Liver (tissue), 9 donors: ENCODE data around the gene SCGB3A2. TPM values are rescaled to one million over a fixed set of nuclear protein-coding genes. Genes with fewer than 3 reads are reported as not detected.

ENCODE experiments used
- DNase-seq: peaks from one replicate; pipeline ENCODE4 v3.0.0-alpha.2; 2017; ENCODE audit warnings: low spot score
- H3K27ac ChIP-seq, 2 donors: one replicate each; pipeline ENCODE4 v1.7.0; 2013; ENCODE audit warnings: inconsistent platforms in 2 of 2, low read length in 2 of 2, control low read depth in 1 of 2, low read depth in 1 of 2, mild to moderate bottlenecking in 1 of 2
- H3K27me3 ChIP-seq, 4 donors: one replicate each; pipeline versions ENCODE4 v1.6.1 to v1.7.0; 2013; ENCODE audit warnings: low read length in 3 of 4, inconsistent platforms in 1 of 4, mild to moderate bottlenecking in 1 of 4, moderate library complexity in 1 of 4; ENCODE audit not compliant: control insufficient read depth in 4 of 4, insufficient read depth in 4 of 4
- H3K36me3 ChIP-seq, 4 donors: one replicate each; pipeline versions ENCODE4 v1.6.1 to v1.7.0; 2013; ENCODE audit warnings: low read length in 3 of 4, mild to moderate bottlenecking in 3 of 4, low read depth in 1 of 4, moderate library complexity in 1 of 4; ENCODE audit not compliant: control insufficient read depth in 4 of 4, insufficient read depth in 3 of 4
- H3K4me1 ChIP-seq, 4 donors: one replicate each; pipeline versions ENCODE4 v1.6.1 to v1.7.0; 2013; ENCODE audit warnings: low read length in 3 of 4, mild to moderate bottlenecking in 3 of 4, moderate library complexity in 1 of 4; ENCODE audit not compliant: control insufficient read depth in 4 of 4, insufficient read depth in 4 of 4
- H3K4me3 ChIP-seq, 3 donors: one replicate each; pipeline versions ENCODE4 v1.6.1 to v1.7.0; 2013; ENCODE audit warnings: low read length in 3 of 3, control low read depth in 1 of 3, low read depth in 1 of 3, mild to moderate bottlenecking in 1 of 3
- H3K9ac ChIP-seq, 2 donors: one replicate each; pipeline ENCODE4 v1.7.0; 2013; ENCODE audit warnings: low read length in 2 of 2, mild to moderate bottlenecking in 2 of 2, moderate library complexity in 2 of 2, control low read depth in 1 of 2, low read depth in 1 of 2
- H3K9me3 ChIP-seq, 4 donors: one replicate each; pipeline versions ENCODE4 v1.6.1 to v1.7.0; 2013; ENCODE audit warnings: low read length in 3 of 4; ENCODE audit not compliant: control insufficient read depth in 4 of 4
- EGR1 ChIP-seq, 2 donors: IDR thresholded peaks; 2 replicates each; pipeline ENCODE4 v1.6.1; 2016 to 2018; ENCODE audit warnings: antibody characterized with exemption in 2 of 2, low read depth in 2 of 2
- FOXA1 ChIP-seq: IDR thresholded peaks from 2 replicates; pipeline ENCODE4 v1.6.1; 2016; ENCODE audit warnings: antibody characterized with exemption
- FOXA2 ChIP-seq: IDR thresholded peaks from 2 replicates; pipeline ENCODE4 v1.6.1; 2016; ENCODE audit warnings: antibody characterized with exemption
- HNF4A ChIP-seq, 2 donors: conservative IDR thresholded peaks; 2 replicates each; pipeline ENCODE4 v1.6.1; 2016; ENCODE audit warnings: antibody characterized with exemption in 2 of 2, mild to moderate bottlenecking in 2 of 2
- NR2F2 ChIP-seq: IDR thresholded peaks from 2 replicates; pipeline ENCODE4 v1.6.1; 2016; ENCODE audit warnings: antibody characterized with exemption
- RAD21 ChIP-seq, 2 donors: IDR thresholded peaks; 2 replicates each; pipeline ENCODE4 v1.6.1; 2016; ENCODE audit warnings: antibody characterized with exemption in 2 of 2, mild to moderate bottlenecking in 2 of 2
- RXRA ChIP-seq, 2 donors: IDR thresholded peaks; 2 replicates each; pipeline ENCODE4 v1.6.1; 2017 to 2018; ENCODE audit warnings: antibody characterized with exemption in 2 of 2, mild to moderate bottlenecking in 1 of 2
- TAF1 ChIP-seq: conservative IDR thresholded peaks from 2 replicates; pipeline ENCODE4 v1.6.1; 2016; ENCODE audit warnings: antibody characterized with exemption, mild to moderate bottlenecking
- YY1 ChIP-seq: IDR thresholded peaks from 2 replicates; pipeline ENCODE4 v1.6.1; 2016; ENCODE audit warnings: antibody characterized with exemption, mild to moderate bottlenecking
- WGBS: extraction: QIAGEN DNeasy Blood & Tissue Kit; methylation state at CpG from one replicate; pipeline ENCODE4 v1.1.7; 2013; 5-methylcytosine and 5-hydroxymethylcytosine counted together
- polyA plus RNA-seq, 2 donors: library from polyadenylated mRNA; stranded (reverse) in 1 of 2; unstranded in 1 of 2; fragments of 200-250 nt in 1 of 2; fragments of >200 nt in 1 of 2; fragmentation: Nextera tagmentation in 1 of 2; extraction: Ambion mirVana in 1 of 2; gene quantifications; one replicate each; pipeline versions ENCODE4 v1.2.1 to v1.2.3, GENCODE V29; 2013 to 2015
- total RNA-seq, 2 donors: library from RNA; depleted of rRNA; stranded (reverse); fragments of >200 nt; gene quantifications; one replicate each; pipeline ENCODE4 v1.2.3, GENCODE V29; 2014
- TF ChIP-seq, protein P1 (sequence below): IDR thresholded peaks from 2 replicates; pipeline ENCODE4 v1.6.1; 2016; ENCODE audit warnings: antibody characterized with exemption
- TF ChIP-seq, protein P2 (sequence below): IDR thresholded peaks from 2 replicates; pipeline ENCODE4 v1.6.1; 2016; ENCODE audit warnings: antibody characterized with exemption
- TF ChIP-seq, protein P3 (sequence below): IDR thresholded peaks from 2 replicates; pipeline ENCODE4 v1.6.1; 2016; ENCODE audit warnings: antibody characterized with exemption
- TF ChIP-seq, protein P4 (sequence below): fragments of 150-350 bp; IDR thresholded peaks from 2 replicates; pipeline ENCODE4 v1.5.1; 2017; ENCODE audit warnings: improper control_type of control experiment, low read depth, low read length; ENCODE audit not compliant: missing input control
- TF ChIP-seq, protein P5 (sequence below): IDR thresholded peaks from 2 replicates; pipeline ENCODE4 v1.6.1; 2016; ENCODE audit warnings: antibody characterized with exemption, mild to moderate bottlenecking
- donor health status: healthy.
- donor health status: healthy.
- donor health status: healthy.
- donor health status: healthy.
- donor health status: healthy.

Gene SCGB3A2
- total and polyA plus RNA-seq, 4 donors: not detected

DNA sequence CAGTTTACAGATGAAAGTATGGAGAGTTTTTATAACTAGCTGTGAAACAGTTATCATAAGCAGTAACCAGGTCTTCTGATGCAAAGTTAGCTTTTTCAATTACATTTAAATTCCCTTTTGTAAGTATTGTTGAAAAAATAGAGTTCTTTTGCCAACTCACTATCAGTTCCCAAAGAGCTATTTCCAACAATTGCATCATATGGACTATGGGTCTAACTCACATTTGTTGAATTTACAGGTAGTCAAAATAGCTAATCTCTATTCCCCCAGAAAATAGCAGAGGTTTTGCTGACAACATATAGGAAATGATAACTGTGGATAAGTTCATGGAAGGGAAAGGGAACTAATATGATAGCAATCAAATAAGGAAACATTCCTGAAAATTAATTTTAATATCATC, 48.5 kb upstream of the SCGB3A2 start:
- no peak for TF ChIP-seq FOXA1
- TF ChIP-seq, protein P1, sequence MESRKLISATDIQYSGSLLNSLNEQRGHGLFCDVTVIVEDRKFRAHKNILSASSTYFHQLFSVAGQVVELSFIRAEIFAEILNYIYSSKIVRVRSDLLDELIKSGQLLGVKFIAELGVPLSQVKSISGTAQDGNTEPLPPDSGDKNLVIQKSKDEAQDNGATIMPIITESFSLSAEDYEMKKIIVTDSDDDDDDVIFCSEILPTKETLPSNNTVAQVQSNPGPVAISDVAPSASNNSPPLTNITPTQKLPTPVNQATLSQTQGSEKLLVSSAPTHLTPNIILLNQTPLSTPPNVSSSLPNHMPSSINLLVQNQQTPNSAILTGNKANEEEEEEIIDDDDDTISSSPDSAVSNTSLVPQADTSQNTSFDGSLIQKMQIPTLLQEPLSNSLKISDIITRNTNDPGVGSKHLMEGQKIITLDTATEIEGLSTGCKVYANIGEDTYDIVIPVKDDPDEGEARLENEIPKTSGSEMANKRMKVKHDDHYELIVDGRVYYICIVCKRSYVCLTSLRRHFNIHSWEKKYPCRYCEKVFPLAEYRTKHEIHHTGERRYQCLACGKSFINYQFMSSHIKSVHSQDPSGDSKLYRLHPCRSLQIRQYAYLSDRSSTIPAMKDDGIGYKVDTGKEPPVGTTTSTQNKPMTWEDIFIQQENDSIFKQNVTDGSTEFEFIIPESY: peak; percentile 28
- no peak for TF ChIP-seq YY1
- TF ChIP-seq NR2F2: no peak
- TF ChIP-seq, protein P2, sequence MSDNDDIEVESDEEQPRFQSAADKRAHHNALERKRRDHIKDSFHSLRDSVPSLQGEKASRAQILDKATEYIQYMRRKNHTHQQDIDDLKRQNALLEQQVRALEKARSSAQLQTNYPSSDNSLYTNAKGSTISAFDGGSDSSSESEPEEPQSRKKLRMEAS: peak; percentile 46
- peak in 1 of 2 donors; percentile 61 for TF ChIP-seq RXRA (IDR thresholded peaks at IDR 0.05)
- TF ChIP-seq, protein P3, sequence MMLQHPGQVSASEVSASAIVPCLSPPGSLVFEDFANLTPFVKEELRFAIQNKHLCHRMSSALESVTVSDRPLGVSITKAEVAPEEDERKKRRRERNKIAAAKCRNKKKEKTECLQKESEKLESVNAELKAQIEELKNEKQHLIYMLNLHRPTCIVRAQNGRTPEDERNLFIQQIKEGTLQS: peak; percentile 39
- peak in 1 of 2 donors; percentile 6 for TF ChIP-seq RAD21 (IDR thresholded peaks at IDR 0.05)
- TF ChIP-seq, protein P4, sequence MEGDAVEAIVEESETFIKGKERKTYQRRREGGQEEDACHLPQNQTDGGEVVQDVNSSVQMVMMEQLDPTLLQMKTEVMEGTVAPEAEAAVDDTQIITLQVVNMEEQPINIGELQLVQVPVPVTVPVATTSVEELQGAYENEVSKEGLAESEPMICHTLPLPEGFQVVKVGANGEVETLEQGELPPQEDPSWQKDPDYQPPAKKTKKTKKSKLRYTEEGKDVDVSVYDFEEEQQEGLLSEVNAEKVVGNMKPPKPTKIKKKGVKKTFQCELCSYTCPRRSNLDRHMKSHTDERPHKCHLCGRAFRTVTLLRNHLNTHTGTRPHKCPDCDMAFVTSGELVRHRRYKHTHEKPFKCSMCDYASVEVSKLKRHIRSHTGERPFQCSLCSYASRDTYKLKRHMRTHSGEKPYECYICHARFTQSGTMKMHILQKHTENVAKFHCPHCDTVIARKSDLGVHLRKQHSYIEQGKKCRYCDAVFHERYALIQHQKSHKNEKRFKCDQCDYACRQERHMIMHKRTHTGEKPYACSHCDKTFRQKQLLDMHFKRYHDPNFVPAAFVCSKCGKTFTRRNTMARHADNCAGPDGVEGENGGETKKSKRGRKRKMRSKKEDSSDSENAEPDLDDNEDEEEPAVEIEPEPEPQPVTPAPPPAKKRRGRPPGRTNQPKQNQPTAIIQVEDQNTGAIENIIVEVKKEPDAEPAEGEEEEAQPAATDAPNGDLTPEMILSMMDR: no peak
- peak; percentile 84 to 88 for TF ChIP-seq HNF4A (conservative IDR thresholded peaks at IDR 0.05)
- TF ChIP-seq, protein P5, sequence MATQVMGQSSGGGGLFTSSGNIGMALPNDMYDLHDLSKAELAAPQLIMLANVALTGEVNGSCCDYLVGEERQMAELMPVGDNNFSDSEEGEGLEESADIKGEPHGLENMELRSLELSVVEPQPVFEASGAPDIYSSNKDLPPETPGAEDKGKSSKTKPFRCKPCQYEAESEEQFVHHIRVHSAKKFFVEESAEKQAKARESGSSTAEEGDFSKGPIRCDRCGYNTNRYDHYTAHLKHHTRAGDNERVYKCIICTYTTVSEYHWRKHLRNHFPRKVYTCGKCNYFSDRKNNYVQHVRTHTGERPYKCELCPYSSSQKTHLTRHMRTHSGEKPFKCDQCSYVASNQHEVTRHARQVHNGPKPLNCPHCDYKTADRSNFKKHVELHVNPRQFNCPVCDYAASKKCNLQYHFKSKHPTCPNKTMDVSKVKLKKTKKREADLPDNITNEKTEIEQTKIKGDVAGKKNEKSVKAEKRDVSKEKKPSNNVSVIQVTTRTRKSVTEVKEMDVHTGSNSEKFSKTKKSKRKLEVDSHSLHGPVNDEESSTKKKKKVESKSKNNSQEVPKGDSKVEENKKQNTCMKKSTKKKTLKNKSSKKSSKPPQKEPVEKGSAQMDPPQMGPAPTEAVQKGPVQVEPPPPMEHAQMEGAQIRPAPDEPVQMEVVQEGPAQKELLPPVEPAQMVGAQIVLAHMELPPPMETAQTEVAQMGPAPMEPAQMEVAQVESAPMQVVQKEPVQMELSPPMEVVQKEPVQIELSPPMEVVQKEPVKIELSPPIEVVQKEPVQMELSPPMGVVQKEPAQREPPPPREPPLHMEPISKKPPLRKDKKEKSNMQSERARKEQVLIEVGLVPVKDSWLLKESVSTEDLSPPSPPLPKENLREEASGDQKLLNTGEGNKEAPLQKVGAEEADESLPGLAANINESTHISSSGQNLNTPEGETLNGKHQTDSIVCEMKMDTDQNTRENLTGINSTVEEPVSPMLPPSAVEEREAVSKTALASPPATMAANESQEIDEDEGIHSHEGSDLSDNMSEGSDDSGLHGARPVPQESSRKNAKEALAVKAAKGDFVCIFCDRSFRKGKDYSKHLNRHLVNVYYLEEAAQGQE: no peak
- Histone ChIP-seq H3K36me3 (no peaks in the 10 kb centered on the region), H3K27ac (no peak overlapping the region), H3K4me3 (peak overlapping the region in 2 of 3 donors; percentile 13 to 36), H3K4me1 (peaks cover 5 to 25% (median 9%) of the 10 kb centered on the region in 4 donors), H3K9ac (peak overlapping the region in 1 of 2 donors; percentile 16), H3K9me3 (no peaks in the 10 kb centered on the region), H3K27me3 (no peaks in the 10 kb centered on the region)
- DNase-seq: no peak

DNA sequence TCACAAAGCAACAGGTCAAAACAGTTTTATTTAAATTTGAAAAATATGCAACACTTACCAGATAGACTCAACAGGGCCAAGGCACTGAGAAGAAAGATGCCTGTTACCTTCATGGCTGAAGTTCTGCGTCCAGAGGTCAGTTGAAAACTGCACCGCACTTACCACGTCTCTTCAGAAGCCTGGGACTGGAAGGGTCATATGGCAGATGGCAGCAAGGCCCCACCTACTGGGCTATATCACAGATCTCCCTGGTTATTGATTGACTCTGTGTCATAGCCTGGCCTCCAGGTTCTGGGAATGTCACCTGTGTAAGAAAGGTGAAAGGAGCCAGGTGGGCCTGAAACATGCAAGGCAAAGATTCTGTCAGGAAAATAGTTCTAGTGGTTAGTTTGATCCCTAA, 47.0 kb upstream of the SCGB3A2 start, which contains the start of gene SPINK1:
TSS of gene SPINK1 (minus strand) at position 207 of the 400 bp plus-strand sequence. CDS start at position 113, 94 bp downstream.
- H3K27me3 ChIP-seq: no peaks in the 10 kb centered on the region
- H3K36me3 ChIP-seq: no peaks in the 10 kb centered on the region
- peak within 1 kb of the TSS in 1 of 3 donors; percentile 36 for H3K4me3 ChIP-seq
- H3K27ac ChIP-seq: no peak within 1 kb of the TSS
- no peak for DNase-seq
- H3K9ac ChIP-seq: no peak within 1 kb of the TSS
- 83% methylated on average over 3 of the region's 3 CpGs for WGBS
- peaks cover 6 to 29% (median 20%) of the 10 kb centered on the region in 4 donors for H3K4me1 ChIP-seq
- H3K9me3 ChIP-seq: no peaks in the 10 kb centered on the region
- no peak for TF ChIP-seq NR2F2
- TF ChIP-seq YY1: no peak
- TF ChIP-seq TAF1: no peak
- TF ChIP-seq, protein P1: no peak
- TF ChIP-seq RXRA (IDR thresholded peaks at IDR 0.05): no peak
- TF ChIP-seq EGR1 (IDR thresholded peaks at IDR 0.05; ENCODE audit: low read depth in 2 of 2): no peak
- TF ChIP-seq RAD21 (IDR thresholded peaks at IDR 0.05): no peak
- TF ChIP-seq, protein P4: no peak
- TF ChIP-seq, protein P2: no peak
- no peak for TF ChIP-seq FOXA1
- TF ChIP-seq, protein P5: no peak
- no peak for TF ChIP-seq FOXA2
